ENCODE measurements around the gene YIPF6.

GRCh38 chrX:68550193-68550592 is 51.3 kb downstream of the YIPF6 start:
- TF ChIP-seq PRDM10 (IDR thresholded peaks at IDR 0.05; ENCODE audit: partially characterized antibody) (no peak), RCOR1 (IDR thresholded peaks at IDR 0.05; ENCODE audit: borderline replicate concordance in 1 of 2, low read depth in 2 of 2, low read length in 2 of 2) (no peak), SIN3A (IDR thresholded peaks at IDR 0.05; ENCODE audit: borderline replicate concordance in 2 of 2, control insufficient read depth in 1 of 2, low read depth in 2 of 2, low read length in 2 of 2) (no peak)

Measured in K562 (cell line).